OCI-LY1 (cell line): ENCODE measurements around the gene DAAM1.

Source experiments
- H2AFZ ChIP-seq: fragments of 200-600 bp; sonication (generic), shearing (Covaris generic); 2 replicates; pipeline ENCODE4 v1.6.0; 2014; ENCODE audit warnings: antibody characterized with exemption, mild to moderate bottlenecking, low read length
- H3F3A ChIP-seq: fragments of 200-600 bp; sonication (generic), shearing (Covaris generic); 2 replicates; pipeline ENCODE4 v1.6.0; 2014; ENCODE audit warnings: mild to moderate bottlenecking, antibody characterized with exemption, low read length, moderate library complexity; ENCODE audit not compliant: insufficient read depth
- H3K27ac ChIP-seq: fragments of 200-600 bp; sonication (generic); 2 replicates; pipeline ENCODE4 v1.5.1; 2014; ENCODE audit warnings: low read length, mixed run types, mild to moderate bottlenecking, low read depth; ENCODE audit not compliant: poor library complexity, severe bottlenecking
- H3K27me3 ChIP-seq: fragments of 200-600 bp; sonication (generic); 2 replicates; pipeline ENCODE4 v1.6.0; 2014; ENCODE audit warnings: antibody characterized with exemption, mild to moderate bottlenecking, low read length, moderate library complexity; ENCODE audit not compliant: insufficient read depth
- H3K36me3 ChIP-seq: fragments of 200-600 bp; sonication (generic); 2 replicates; pipeline ENCODE4 v1.6.1; 2014; ENCODE audit warnings: mild to moderate bottlenecking, antibody characterized with exemption, low read length, moderate library complexity, mixed read lengths; ENCODE audit not compliant: insufficient read depth
- H3K4me1 ChIP-seq: fragments of 200-600 bp; sonication (generic); 2 replicates; pipeline ENCODE4 v1.5.1; 2014; ENCODE audit warnings: mild to moderate bottlenecking, low read length, moderate library complexity; ENCODE audit not compliant: insufficient read depth, severe bottlenecking
- H3K4me2 ChIP-seq: fragments of 200-600 bp; sonication (generic), shearing (Covaris generic); 2 replicates; pipeline ENCODE4 v1.6.1; 2014; ENCODE audit warnings: low read length
- H3K4me3 ChIP-seq: fragments of 200-600 bp; sonication (generic); 2 replicates; pipeline ENCODE4 v1.5.1; 2014; ENCODE audit warnings: low read length, low read depth, mild to moderate bottlenecking, mixed read lengths; ENCODE audit not compliant: poor library complexity, severe bottlenecking
- H3K79me2 ChIP-seq: fragments of 200-600 bp; shearing (Covaris generic); 2 replicates; pipeline ENCODE4 v1.6.1; 2016; ENCODE audit warnings: mixed run types, low read length, mixed read lengths; ENCODE audit not compliant: insufficient read depth
- H3K9ac ChIP-seq: fragments of 200-600 bp; sonication (generic), shearing (Covaris generic); 2 replicates; pipeline ENCODE4 v1.6.1; 2014; ENCODE audit warnings: mild to moderate bottlenecking, low read length, mixed read lengths
- H3K9me2 ChIP-seq: fragments of 200-600 bp; sonication (generic), shearing (Covaris generic); 2 replicates; pipeline ENCODE4 v1.6.1; 2014; ENCODE audit warnings: low read depth, mild to moderate bottlenecking, low read length, mixed read lengths
- H3K9me3 ChIP-seq: fragments of 200-600 bp; shearing (Covaris generic); 2 replicates; pipeline ENCODE4 v1.6.1; 2014; ENCODE audit warnings: low read length, mixed read lengths
- H4K20me1 ChIP-seq: fragments of 200-600 bp; sonication (generic), shearing (Covaris generic); 2 replicates; pipeline ENCODE4 v1.6.0; 2016; ENCODE audit warnings: mild to moderate bottlenecking, low read length; ENCODE audit not compliant: insufficient read depth
- EZH2 ChIP-seq: fragments of 200-600 bp; sonication (generic), shearing (Covaris generic); IDR thresholded peaks from 2 replicates; pipeline ENCODE4 v1.8.0; 2017; ENCODE audit warnings: borderline replicate concordance, mixed run types, mild to moderate bottlenecking, antibody characterized with exemption, low read length, moderate library complexity, mixed read lengths
- TF ChIP-seq, protein P1 (sequence below): fragments of 200-600 bp; sonication (generic), shearing (Covaris generic); IDR thresholded peaks from 2 replicates; pipeline ENCODE4 v1.5.1; 2017; ENCODE audit warnings: mild to moderate bottlenecking, antibody characterized with exemption, low read length, moderate library complexity, mixed read lengths

DAAM1 gene

DNA sequence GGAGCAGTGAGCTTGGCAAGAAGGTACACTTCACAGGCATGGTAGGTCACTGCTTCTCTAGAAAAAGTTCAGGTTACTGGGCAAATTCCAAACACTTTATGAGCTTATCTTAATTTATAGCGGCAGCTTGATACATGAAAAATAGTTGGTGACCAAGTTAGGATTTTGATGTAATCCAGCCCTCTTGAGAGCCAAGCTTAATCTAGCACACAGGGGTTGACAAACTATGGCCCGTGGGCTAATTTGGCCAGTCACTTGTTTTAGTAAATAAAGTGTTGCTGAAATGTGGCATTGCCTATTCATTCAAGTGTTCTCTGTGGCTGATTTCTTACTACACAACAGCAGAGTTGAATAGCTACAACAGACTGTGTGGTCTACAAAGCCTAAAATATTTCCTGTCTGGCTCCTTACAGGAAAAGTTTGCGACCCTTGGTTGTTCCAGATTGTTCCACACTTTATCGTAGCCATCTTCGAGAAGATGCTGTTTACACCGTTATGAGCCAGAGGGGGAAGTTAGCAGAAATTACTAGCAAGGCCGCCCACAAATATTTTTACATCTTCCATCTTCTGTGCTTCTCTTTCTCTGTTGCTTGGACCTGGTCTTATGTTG, 120.9 kb downstream of the DAAM1 start:
- H4K20me1 ChIP-seq: no peaks in the 10 kb centered on the region
- 0 out of 2 replicates have a peak, but pooled peaks cover 4% of the 10 kb centered on the region for H3K79me2 ChIP-seq
- TF ChIP-seq EZH2: no peak
- TF ChIP-seq, protein P1, sequence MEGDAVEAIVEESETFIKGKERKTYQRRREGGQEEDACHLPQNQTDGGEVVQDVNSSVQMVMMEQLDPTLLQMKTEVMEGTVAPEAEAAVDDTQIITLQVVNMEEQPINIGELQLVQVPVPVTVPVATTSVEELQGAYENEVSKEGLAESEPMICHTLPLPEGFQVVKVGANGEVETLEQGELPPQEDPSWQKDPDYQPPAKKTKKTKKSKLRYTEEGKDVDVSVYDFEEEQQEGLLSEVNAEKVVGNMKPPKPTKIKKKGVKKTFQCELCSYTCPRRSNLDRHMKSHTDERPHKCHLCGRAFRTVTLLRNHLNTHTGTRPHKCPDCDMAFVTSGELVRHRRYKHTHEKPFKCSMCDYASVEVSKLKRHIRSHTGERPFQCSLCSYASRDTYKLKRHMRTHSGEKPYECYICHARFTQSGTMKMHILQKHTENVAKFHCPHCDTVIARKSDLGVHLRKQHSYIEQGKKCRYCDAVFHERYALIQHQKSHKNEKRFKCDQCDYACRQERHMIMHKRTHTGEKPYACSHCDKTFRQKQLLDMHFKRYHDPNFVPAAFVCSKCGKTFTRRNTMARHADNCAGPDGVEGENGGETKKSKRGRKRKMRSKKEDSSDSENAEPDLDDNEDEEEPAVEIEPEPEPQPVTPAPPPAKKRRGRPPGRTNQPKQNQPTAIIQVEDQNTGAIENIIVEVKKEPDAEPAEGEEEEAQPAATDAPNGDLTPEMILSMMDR: no peak
- H3K9ac ChIP-seq: no peak overlapping the region
- H3K27me3 ChIP-seq: no peaks in the 10 kb centered on the region
- no peaks in the 10 kb centered on the region for H3F3A ChIP-seq
- peaks cover 97% of the 10 kb centered on the region for H3K4me1 ChIP-seq
- no peaks in the 10 kb centered on the region for H3K9me3 ChIP-seq
- H2AFZ ChIP-seq: no peak overlapping the region
- peak overlapping the region; percentile 37 for H3K27ac ChIP-seq
- no peak overlapping the region for H3K4me3 ChIP-seq
- no peaks in the 10 kb centered on the region for H3K36me3 ChIP-seq
- no peak overlapping the region for H3K4me2 ChIP-seq
- H3K9me2 ChIP-seq: no peaks in the 10 kb centered on the region

DNA sequence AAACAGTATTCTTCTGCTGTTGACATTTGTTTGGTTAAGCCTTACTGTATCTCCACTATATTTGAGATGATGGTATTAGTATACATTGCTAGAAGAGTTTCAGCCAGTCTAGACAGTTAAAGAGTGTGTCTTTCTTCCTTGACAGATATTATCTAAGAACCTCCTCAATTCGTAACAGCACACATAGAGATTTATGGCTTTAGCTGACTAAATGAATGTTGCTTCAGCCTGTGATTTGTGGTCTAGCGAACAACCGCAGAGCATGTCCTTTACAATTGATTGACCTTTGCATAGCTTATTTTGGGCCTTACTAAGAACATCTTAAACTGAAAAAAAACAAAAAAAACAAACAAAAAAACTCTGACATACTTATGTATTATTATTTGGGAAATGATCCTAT, 122.2 kb downstream of the DAAM1 start:
- H3K27ac ChIP-seq: peak overlapping the region; percentile 51
- no peaks in the 10 kb centered on the region for H3F3A ChIP-seq
- peak overlapping the region; percentile 43; the same call in 1 of the 2 replicates for H3K4me2 ChIP-seq
- no peaks in the 10 kb centered on the region for H3K9me3 ChIP-seq
- peaks cover 6% of the 10 kb centered on the region; the same call in 1 of the 2 replicates for H3K36me3 ChIP-seq
- no peaks in the 10 kb centered on the region for H3K9me2 ChIP-seq
- peaks cover 97% of the 10 kb centered on the region for H3K4me1 ChIP-seq
- no peaks in the 10 kb centered on the region for H3K27me3 ChIP-seq
- no peak for TF ChIP-seq EZH2
- TF ChIP-seq, protein P1: no peak
- no peaks in the 10 kb centered on the region for H3K79me2 ChIP-seq
- H2AFZ ChIP-seq: no peak overlapping the region
- no peaks in the 10 kb centered on the region for H4K20me1 ChIP-seq
- H3K9ac ChIP-seq: peak overlapping the region; percentile 27; the same call in 1 of the 2 replicates
- H3K4me3 ChIP-seq: no peak overlapping the region

DNA sequence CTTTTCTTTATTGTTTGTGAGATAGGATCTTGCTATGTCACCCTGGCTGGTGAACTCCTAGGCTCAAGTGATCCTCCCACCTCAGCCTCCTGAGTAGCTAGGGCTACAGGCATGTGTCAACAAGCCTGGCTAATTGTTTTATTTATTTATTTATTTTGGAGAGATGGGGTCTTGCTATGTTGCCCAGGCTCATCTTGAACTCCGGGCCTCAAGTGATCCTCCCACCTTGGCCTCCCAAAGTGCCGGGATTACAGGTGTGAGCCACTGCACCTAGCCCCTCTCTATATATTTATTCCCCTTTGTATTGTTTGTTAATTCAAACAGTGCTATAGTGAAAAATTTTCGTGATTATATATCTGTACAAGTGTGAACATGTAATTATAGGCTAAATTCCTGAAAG, 123.3 kb downstream of the DAAM1 start:
- Histone ChIP-seq H4K20me1 (no peaks in the 10 kb centered on the region), H3K27ac (peak overlapping the region; percentile 65), H3K9me3 (no peaks in the 10 kb centered on the region), H3K9ac (no peak overlapping the region), H3K4me1 (peaks cover 97% of the 10 kb centered on the region), H3K79me2 (no peaks in the 10 kb centered on the region), H3K4me2 (no peak overlapping the region), H3K4me3 (no peak overlapping the region), H3F3A (no peaks in the 10 kb centered on the region), H2AFZ (no peak overlapping the region), H3K9me2 (no peaks in the 10 kb centered on the region), H3K36me3 (peaks cover 6% of the 10 kb centered on the region; the same call in 1 of the 2 replicates), H3K27me3 (no peaks in the 10 kb centered on the region)
- TF ChIP-seq EZH2: no peak
- TF ChIP-seq, protein P1: no peak
